GM12875 (cell line): ENCODE results near the gene MINDY3.

Experiments
- H3K4me3 ChIP-seq: one replicate; pipeline ENCODE4 v1.5.1; 2011; ENCODE audit warnings: low read depth, low read length, control low read depth
- TF ChIP-seq, protein P1 (sequence below): IDR thresholded peaks from 2 replicates; pipeline ENCODE4 v1.5.1; 2011; ENCODE audit warnings: low read depth, mild to moderate bottlenecking, control low read depth, inconsistent platforms, low read length, moderate library complexity, borderline replicate concordance; ENCODE audit not compliant: insufficient read depth

The MINDY3 gene

DNA sequence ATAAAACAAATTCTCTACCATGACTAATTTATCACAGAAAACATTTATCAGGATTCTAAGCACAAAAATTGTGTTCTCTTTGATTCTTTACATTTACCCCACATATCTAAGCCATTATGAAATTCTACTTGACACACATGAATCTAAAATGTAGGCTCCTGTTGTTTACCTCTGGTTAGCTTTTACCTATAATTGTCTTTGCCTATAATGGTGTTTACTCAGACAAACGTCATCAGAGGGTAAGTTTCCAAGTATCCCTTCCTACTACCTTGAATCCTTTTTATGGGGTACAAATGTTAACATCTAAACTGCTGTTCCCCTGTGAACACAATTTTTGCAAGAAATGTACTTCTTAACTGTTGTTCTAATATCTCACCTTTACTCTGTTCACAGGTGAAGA, 63.5 kb downstream of the MINDY3 start:
- TF ChIP-seq, protein P1, sequence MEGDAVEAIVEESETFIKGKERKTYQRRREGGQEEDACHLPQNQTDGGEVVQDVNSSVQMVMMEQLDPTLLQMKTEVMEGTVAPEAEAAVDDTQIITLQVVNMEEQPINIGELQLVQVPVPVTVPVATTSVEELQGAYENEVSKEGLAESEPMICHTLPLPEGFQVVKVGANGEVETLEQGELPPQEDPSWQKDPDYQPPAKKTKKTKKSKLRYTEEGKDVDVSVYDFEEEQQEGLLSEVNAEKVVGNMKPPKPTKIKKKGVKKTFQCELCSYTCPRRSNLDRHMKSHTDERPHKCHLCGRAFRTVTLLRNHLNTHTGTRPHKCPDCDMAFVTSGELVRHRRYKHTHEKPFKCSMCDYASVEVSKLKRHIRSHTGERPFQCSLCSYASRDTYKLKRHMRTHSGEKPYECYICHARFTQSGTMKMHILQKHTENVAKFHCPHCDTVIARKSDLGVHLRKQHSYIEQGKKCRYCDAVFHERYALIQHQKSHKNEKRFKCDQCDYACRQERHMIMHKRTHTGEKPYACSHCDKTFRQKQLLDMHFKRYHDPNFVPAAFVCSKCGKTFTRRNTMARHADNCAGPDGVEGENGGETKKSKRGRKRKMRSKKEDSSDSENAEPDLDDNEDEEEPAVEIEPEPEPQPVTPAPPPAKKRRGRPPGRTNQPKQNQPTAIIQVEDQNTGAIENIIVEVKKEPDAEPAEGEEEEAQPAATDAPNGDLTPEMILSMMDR = no peak
- H3K4me3 ChIP-seq = no peak overlapping the region

DNA sequence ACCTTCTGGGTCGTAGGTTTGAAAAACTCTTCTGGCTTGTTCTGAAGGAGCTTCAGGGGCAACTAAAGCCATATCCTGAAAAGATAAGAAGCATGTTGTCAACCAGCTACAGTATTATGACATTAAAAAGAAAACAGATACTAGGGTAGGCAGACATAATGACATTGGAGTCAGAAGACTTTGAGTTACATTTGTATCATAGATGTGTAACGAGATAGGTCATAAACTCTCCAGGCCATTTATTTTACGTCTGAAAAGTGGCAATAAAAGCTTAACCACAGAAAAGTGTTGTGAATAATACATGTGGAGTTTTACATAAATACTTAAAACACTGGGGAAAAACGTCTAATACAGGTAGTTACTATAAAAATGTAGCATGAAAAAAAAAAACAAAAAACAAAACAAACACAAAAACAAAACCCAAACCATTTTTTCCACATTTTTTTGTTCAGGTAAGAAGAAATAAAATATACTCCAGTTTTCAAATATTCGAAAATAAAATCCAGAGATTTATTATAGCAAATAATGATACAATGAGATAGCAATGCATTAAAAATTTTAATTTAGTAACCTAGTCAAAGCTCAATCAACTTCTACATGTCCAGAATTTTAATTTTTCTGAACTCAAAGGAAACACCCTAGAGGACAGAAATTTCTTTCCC, 64.1 kb downstream of the MINDY3 start:
- TF ChIP-seq, protein P1 = no peak
- no peak overlapping the region for H3K4me3 ChIP-seq

DNA sequence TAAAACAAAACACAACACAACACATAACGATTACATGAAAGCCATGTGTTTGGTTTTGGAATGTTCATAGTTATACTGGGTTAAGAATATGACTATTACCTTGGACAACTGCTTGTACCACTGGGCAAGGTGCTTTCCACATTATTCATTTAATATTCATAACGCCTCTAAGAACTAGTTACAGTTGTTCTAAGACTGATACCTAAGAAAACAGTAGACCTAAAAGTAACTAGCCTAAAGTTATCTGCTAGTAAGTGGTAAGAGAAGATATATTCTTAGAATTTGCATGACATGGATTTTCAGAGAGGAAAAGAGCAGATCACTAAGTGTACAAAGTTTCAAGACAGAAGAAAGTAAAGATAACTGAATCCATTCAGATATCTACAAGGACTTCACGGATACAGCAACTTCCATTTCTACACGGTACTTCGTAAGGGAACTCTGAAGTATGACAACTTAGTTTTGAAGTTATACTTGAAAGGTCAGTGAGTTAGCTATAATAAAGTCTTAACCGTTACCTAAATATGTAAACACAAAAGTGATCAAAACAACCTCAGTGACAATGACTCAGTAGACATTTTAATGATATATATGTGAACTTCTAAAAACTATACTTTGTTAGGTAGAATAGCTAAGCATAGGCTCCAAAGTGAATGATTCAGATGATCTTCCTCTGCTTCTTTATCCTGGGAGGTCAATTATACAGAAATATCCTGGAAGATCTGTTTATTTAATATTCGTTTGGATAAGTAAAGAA, 65.1 kb downstream of the MINDY3 start:
- no peak overlapping the region for H3K4me3 ChIP-seq
- TF ChIP-seq, protein P1 = no peak

DNA sequence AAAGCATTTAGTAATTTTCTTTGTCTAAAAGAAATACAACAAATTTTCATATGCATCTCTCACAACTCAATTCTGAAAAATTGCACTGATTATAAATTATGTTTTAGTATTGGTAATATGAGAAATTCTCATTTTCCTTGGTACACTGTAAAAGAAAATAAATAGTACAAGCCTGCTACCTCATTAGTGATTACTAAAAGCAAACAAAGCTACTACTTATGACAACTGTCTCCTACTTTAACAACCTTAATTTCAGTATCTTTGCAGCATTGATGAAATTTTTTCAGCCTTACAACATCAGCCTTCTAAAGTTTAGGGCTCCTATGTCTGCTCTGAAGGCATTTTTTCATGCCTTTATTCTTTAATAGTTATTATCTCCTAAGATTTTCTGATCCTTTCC, 65.7 kb downstream of the MINDY3 start:
- H3K4me3 ChIP-seq = no peak overlapping the region
- TF ChIP-seq, protein P1 = no peak

DNA sequence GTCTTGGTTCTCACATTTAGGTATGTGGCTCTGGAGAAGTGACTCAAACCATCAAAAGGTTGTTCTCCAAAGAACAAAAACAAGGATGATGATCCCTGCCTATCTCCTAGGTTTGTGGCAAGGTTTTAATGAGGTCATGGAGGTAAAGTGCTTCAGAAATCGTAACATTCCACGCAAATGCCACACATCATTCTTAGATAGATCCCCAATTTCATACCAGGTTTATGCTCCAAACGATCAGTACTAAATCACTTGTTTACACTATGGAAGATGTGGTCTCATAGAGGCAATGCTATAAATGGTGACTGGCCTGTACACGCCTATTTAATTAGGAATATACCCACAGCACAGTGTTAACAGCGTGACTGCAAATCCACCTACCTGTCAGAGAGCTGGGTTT, 66.6 kb downstream of the MINDY3 start:
- TF ChIP-seq, protein P1 = no peak
- H3K4me3 ChIP-seq = no peak overlapping the region

DNA sequence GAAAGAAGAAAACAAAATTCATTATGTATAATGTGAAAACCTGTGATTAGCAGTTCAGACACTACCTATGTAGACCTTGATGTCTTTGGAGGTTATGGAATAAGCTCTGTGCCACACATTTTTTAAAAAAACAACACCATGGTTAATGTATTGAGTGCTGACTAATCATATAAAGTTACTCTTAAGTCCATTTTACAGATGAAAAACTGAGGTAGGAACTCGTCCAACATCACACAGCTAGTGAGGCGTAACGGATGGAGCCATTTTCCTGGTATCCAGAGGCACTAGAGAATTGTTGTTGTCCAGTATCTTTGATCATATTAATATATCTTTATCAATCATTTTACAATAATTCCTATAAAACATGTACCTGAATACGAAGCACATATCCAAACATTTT, 67.5 kb downstream of the MINDY3 start:
- no peak overlapping the region for H3K4me3 ChIP-seq
- TF ChIP-seq, protein P1 = no peak

DNA sequence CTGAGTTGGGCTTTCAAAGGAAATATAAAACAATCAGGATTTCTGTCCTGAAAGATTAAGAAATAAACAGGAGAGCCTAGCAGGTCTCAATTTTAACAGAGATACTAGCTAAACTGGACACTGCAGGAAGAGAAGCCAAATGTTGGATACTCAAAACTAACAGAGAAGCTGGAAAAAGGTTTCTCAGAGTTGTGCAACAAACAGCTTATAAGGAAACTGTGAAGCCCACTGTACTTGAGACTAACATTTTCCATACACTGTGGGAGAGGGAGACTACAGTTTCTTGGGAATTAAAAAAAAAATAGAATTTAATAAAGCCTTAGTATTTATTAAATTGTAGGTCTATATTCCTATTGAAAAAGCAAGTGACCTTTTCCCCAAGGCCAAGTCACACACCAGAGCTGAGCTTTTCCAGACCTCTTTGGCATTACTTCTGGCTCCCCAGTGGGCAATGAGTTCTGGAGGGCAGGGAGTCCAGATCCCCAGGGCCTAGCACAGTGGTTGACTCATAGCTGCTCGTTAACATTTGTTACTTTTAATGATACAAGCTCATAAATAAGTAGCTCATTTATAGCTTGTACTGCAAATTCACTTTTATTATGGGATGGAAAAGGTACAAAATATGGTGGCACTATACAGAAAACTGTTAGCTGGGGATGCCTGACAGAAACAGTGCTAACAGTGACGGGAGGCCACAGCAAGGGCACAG, 68.3 kb downstream of the MINDY3 start:
- no peak overlapping the region for H3K4me3 ChIP-seq
- TF ChIP-seq, protein P1 = no peak
